Liver (tissue), 9 donors: ENCODE data around the gene ARHGAP30. TPM values are rescaled to one million over a fixed set of nuclear protein-coding genes. Genes with fewer than 3 reads are reported as not detected.

Experiments used
- DNase-seq: peaks from one replicate; pipeline ENCODE4 v3.0.0-alpha.2; 2017; ENCODE audit warnings: low spot score
- H3K27ac ChIP-seq, 2 donors: one replicate each; pipeline ENCODE4 v1.7.0; 2013; ENCODE audit warnings: inconsistent platforms in 2 of 2, low read length in 2 of 2, control low read depth in 1 of 2, low read depth in 1 of 2, mild to moderate bottlenecking in 1 of 2
- H3K27me3 ChIP-seq, 4 donors: one replicate each; pipeline versions ENCODE4 v1.6.1 to v1.7.0; 2013; ENCODE audit warnings: low read length in 3 of 4, inconsistent platforms in 1 of 4, mild to moderate bottlenecking in 1 of 4, moderate library complexity in 1 of 4; ENCODE audit not compliant: control insufficient read depth in 4 of 4, insufficient read depth in 4 of 4
- H3K36me3 ChIP-seq, 4 donors: one replicate each; pipeline versions ENCODE4 v1.6.1 to v1.7.0; 2013; ENCODE audit warnings: low read length in 3 of 4, mild to moderate bottlenecking in 3 of 4, low read depth in 1 of 4, moderate library complexity in 1 of 4; ENCODE audit not compliant: control insufficient read depth in 4 of 4, insufficient read depth in 3 of 4
- H3K4me1 ChIP-seq, 4 donors: one replicate each; pipeline versions ENCODE4 v1.6.1 to v1.7.0; 2013; ENCODE audit warnings: low read length in 3 of 4, mild to moderate bottlenecking in 3 of 4, moderate library complexity in 1 of 4; ENCODE audit not compliant: control insufficient read depth in 4 of 4, insufficient read depth in 4 of 4
- H3K4me3 ChIP-seq, 3 donors: one replicate each; pipeline versions ENCODE4 v1.6.1 to v1.7.0; 2013; ENCODE audit warnings: low read length in 3 of 3, control low read depth in 1 of 3, low read depth in 1 of 3, mild to moderate bottlenecking in 1 of 3
- H3K9ac ChIP-seq, 2 donors: one replicate each; pipeline ENCODE4 v1.7.0; 2013; ENCODE audit warnings: low read length in 2 of 2, mild to moderate bottlenecking in 2 of 2, moderate library complexity in 2 of 2, control low read depth in 1 of 2, low read depth in 1 of 2
- H3K9me3 ChIP-seq, 4 donors: one replicate each; pipeline versions ENCODE4 v1.6.1 to v1.7.0; 2013; ENCODE audit warnings: low read length in 3 of 4; ENCODE audit not compliant: control insufficient read depth in 4 of 4
- ATF3 ChIP-seq: IDR thresholded peaks from 2 replicates; pipeline ENCODE4 v1.6.1; 2016; ENCODE audit warnings: antibody characterized with exemption
- CTCF ChIP-seq: fragments of 150-350 bp; IDR thresholded peaks from 2 replicates; pipeline ENCODE4 v1.5.1; 2017; ENCODE audit warnings: improper control_type of control experiment, low read depth, low read length; ENCODE audit not compliant: missing input control
- EGR1 ChIP-seq, 2 donors: IDR thresholded peaks; 2 replicates each; pipeline ENCODE4 v1.6.1; 2016 to 2018; ENCODE audit warnings: antibody characterized with exemption in 2 of 2, low read depth in 2 of 2
- FOXA1 ChIP-seq: IDR thresholded peaks from 2 replicates; pipeline ENCODE4 v1.6.1; 2016; ENCODE audit warnings: antibody characterized with exemption
- FOXA2 ChIP-seq: IDR thresholded peaks from 2 replicates; pipeline ENCODE4 v1.6.1; 2016; ENCODE audit warnings: antibody characterized with exemption
- GABPA ChIP-seq, 2 donors: IDR thresholded peaks in 1 of 2; conservative IDR thresholded peaks in 1 of 2; 2 replicates each; pipeline ENCODE4 v1.6.1; 2016; ENCODE audit warnings: antibody characterized with exemption in 2 of 2, mild to moderate bottlenecking in 1 of 2, moderate library complexity in 1 of 2
- HNF4A ChIP-seq, 2 donors: conservative IDR thresholded peaks; 2 replicates each; pipeline ENCODE4 v1.6.1; 2016; ENCODE audit warnings: antibody characterized with exemption in 2 of 2, mild to moderate bottlenecking in 2 of 2
- HNF4G ChIP-seq: IDR thresholded peaks from 2 replicates; pipeline ENCODE4 v1.6.1; 2016; ENCODE audit warnings: antibody characterized with exemption
- JUND ChIP-seq, 2 donors: IDR thresholded peaks; 2 replicates each; pipeline ENCODE4 v1.6.1; 2016; ENCODE audit warnings: antibody characterized with exemption in 2 of 2
- MAX ChIP-seq: IDR thresholded peaks from 2 replicates; pipeline ENCODE4 v1.6.1; 2016; ENCODE audit warnings: antibody characterized with exemption
- NR2F2 ChIP-seq: IDR thresholded peaks from 2 replicates; pipeline ENCODE4 v1.6.1; 2016; ENCODE audit warnings: antibody characterized with exemption
- RAD21 ChIP-seq, 2 donors: IDR thresholded peaks; 2 replicates each; pipeline ENCODE4 v1.6.1; 2016; ENCODE audit warnings: antibody characterized with exemption in 2 of 2, mild to moderate bottlenecking in 2 of 2
- REST ChIP-seq: IDR thresholded peaks from 2 replicates; pipeline ENCODE4 v1.6.1; 2016; ENCODE audit warnings: antibody characterized with exemption, mild to moderate bottlenecking
- RXRA ChIP-seq, 2 donors: IDR thresholded peaks; 2 replicates each; pipeline ENCODE4 v1.6.1; 2017 to 2018; ENCODE audit warnings: antibody characterized with exemption in 2 of 2, mild to moderate bottlenecking in 1 of 2
- SP1 ChIP-seq: IDR thresholded peaks from 2 replicates; pipeline ENCODE4 v1.6.1; 2018; ENCODE audit warnings: antibody characterized with exemption, mild to moderate bottlenecking
- TAF1 ChIP-seq: conservative IDR thresholded peaks from 2 replicates; pipeline ENCODE4 v1.6.1; 2016; ENCODE audit warnings: antibody characterized with exemption, mild to moderate bottlenecking
- YY1 ChIP-seq: IDR thresholded peaks from 2 replicates; pipeline ENCODE4 v1.6.1; 2016; ENCODE audit warnings: antibody characterized with exemption, mild to moderate bottlenecking
- ZBTB33 ChIP-seq: IDR thresholded peaks from 2 replicates; pipeline ENCODE4 v1.6.1; 2016; ENCODE audit warnings: antibody characterized with exemption
- WGBS: extraction: QIAGEN DNeasy Blood & Tissue Kit; methylation state at CpG from one replicate; pipeline ENCODE4 v1.1.7; 2013; 5-methylcytosine and 5-hydroxymethylcytosine counted together
- polyA plus RNA-seq, 2 donors: library from polyadenylated mRNA; stranded (reverse) in 1 of 2; unstranded in 1 of 2; fragments of 200-250 nt in 1 of 2; fragments of >200 nt in 1 of 2; fragmentation: Nextera tagmentation in 1 of 2; extraction: Ambion mirVana in 1 of 2; gene quantifications; one replicate each; pipeline versions ENCODE4 v1.2.1 to v1.2.3, GENCODE V29; 2013 to 2015
- total RNA-seq, 2 donors: library from RNA; depleted of rRNA; stranded (reverse); fragments of >200 nt; gene quantifications; one replicate each; pipeline ENCODE4 v1.2.3, GENCODE V29; 2014
- donor health status: healthy.
- donor health status: healthy.
- donor health status: healthy.
- donor health status: healthy.
- donor health status: healthy.

The ARHGAP30 gene
- total and polyA plus RNA-seq, 4 donors, result 1.2 to 8.9 (median 5.0) TPM

GRCh38 chr1:161080441-161081405 lies 11.0 kb upstream of the ARHGAP30 start:
- no peaks in the 10 kb centered on the region for H3K36me3 ChIP-seq
- no peak overlapping the region for H3K27ac ChIP-seq
- no peaks in the 10 kb centered on the region for H3K27me3 ChIP-seq
- WGBS, result 82% methylated on average over 5 of the region's 5 CpGs
- H3K4me3 ChIP-seq, result no peak overlapping the region
- TF ChIP-seq JUND (IDR thresholded peaks at IDR 0.05) (no peak), RAD21 (IDR thresholded peaks at IDR 0.05) (no peak), RXRA (IDR thresholded peaks at IDR 0.05) (no peak), YY1 (no peak), REST (no peak), NR2F2 (no peak), CTCF (no peak), HNF4A (conservative IDR thresholded peaks at IDR 0.05) (no peak), EGR1 (IDR thresholded peaks at IDR 0.05; ENCODE audit: low read depth in 2 of 2) (no peak), ZBTB33 (no peak), HNF4G (no peak), GABPA (IDR thresholded peaks at IDR 0.05 in 1 of 2, conservative IDR thresholded peaks at IDR 0.05 in 1 of 2) (no peak), ATF3 (no peak), MAX (no peak), TAF1 (no peak), FOXA1 (no peak), FOXA2 (no peak), SP1 (no peak)
- H3K9me3 ChIP-seq, result no peaks in the 10 kb centered on the region
- no peak for DNase-seq
- no peaks in the 10 kb centered on the region for H3K4me1 ChIP-seq
- H3K9ac ChIP-seq, result no peak overlapping the region
